ENCODE measurements around the gene TMEM236. TPM values are rescaled to one million over a fixed set of nuclear protein-coding genes. Genes with fewer than 3 reads are reported as not detected.

TMEM236 gene
- total RNA-seq, 8 experiments from 2014 or later = 0.04 to 0.24 (median 0.09) TPM

DNA sequence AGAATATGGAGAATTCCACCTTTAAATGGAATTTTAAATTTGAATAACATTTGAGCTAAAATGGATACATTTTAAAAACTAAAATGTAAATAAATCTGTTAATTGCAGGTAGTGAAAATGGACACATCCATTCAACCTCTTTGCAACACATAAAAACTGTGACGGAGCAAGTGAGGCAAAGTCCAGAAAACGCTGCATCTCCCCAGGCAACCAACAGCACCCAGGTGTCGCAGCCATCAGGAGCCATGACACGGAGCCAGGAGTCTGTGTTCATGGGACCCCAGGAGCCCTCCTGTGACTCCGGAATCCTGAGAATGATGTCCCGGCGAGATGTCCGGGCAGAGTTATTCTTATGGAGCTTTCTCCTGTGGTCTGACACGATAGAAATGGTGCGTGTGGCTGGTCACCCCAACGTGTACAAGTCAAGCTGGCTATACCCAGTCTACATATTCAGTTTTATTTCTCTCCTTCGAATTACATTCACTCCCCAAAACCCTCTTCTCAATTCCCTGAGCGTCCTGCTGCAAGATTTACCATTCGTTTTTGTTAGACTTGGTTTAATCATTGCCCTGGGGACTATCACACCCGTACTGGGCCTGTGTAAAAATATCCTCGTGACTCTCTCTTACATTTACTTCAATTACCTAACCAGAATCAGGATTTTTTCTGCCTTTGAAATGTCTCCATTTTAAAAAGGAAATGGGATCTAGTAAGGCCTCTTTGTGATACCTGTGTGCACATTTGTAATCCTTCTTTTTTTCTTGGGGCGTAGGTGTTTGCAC lies 44.0 kb downstream of the TMEM236 start:
- WGBS, 10 experiments = 55 to 93% (median 76%) methylated on average over 3 to 14 of the region's 17 CpGs
- no peak overlapping the region for H3K4me3 ChIP-seq
- in situ Hi-C loops (cut with MboI; ENCODE audit: low pct_unique_long_range_greater_than_20kb in 2 of 9, low sequenced_read_pairs in 9 of 9, unreplicated experiment in 9 of 9) = no loop called here
- no peak overlapping the region for H3K27ac ChIP-seq
- ATAC-seq (replicated peaks in 6 of 8) = no peak
- no peaks in the 10 kb centered on the region for H3K4me1 ChIP-seq (replicated peaks in 1 of 2)

DNA sequence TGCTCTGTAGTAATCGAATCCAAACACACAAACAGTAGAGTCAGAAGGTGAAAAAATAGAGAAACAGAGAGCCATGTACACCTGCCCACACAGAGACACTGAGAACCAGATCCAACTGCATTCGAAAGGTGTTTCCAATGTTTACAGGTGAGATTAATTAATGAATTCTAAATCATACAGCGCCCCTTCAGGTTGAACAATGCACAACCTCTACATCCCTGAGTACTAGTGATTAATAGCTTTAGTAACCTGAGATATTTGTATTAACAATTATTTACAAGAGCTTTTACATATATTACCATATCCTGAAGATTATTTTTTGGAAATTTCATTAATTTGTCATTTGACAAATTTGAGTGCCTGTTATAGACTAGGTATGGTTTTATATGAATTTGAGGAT lies 49.5 kb downstream of the TMEM236 start:
- H3K27ac ChIP-seq = no peak overlapping the region
- no peaks in the 10 kb centered on the region for H3K4me1 ChIP-seq (replicated peaks in 1 of 2)
- no peak overlapping the region for H3K4me3 ChIP-seq
- ATAC-seq (replicated peaks in 6 of 8) = no peak
- in situ Hi-C loops (cut with MboI; ENCODE audit: low pct_unique_long_range_greater_than_20kb in 2 of 9, low sequenced_read_pairs in 9 of 9, unreplicated experiment in 9 of 9) = no loop called here
- whole genome bisulfite sequencing, 10 experiments = 44 to 100% (median 93%) methylated on average over 1 to 3 of the region's 3 CpGs; no CpG with 5 or more reads in 1 of the 10 experiments

DNA sequence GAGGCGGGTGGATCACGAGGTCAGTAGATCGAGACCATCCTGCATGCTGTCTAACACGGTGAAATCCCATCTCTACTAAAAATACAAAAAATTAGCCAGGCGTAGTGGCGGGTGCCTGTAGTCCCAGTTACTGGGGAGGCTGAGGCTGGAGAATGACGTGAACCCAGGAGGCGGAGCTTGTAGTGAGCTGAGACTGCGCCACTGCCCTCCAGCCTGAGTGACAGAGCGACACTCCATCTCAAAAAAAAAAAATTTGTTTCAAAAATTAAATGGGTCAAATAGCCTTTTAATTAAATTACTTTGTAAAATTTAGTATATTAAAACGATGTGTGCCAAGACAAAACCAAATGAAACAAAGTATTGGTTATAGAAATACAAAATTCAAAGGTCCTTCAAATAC lies 50.3 kb downstream of the TMEM236 start:
- in situ Hi-C loops (cut with MboI; ENCODE audit: low pct_unique_long_range_greater_than_20kb in 2 of 9, low sequenced_read_pairs in 9 of 9, unreplicated experiment in 9 of 9) = no loop called here
- Histone ChIP-seq H3K4me3 (no peak overlapping the region), H3K27ac (no peak overlapping the region), H3K4me1 (replicated peaks in 1 of 2) (no peaks in the 10 kb centered on the region)
- no peak for ATAC-seq (replicated peaks in 6 of 8)
- WGBS, 10 experiments = 63 to 100% (median 96%) methylated on average over 1 to 11 of the region's 11 CpGs; no CpG with 5 or more reads in 1 of the 10 experiments

DNA sequence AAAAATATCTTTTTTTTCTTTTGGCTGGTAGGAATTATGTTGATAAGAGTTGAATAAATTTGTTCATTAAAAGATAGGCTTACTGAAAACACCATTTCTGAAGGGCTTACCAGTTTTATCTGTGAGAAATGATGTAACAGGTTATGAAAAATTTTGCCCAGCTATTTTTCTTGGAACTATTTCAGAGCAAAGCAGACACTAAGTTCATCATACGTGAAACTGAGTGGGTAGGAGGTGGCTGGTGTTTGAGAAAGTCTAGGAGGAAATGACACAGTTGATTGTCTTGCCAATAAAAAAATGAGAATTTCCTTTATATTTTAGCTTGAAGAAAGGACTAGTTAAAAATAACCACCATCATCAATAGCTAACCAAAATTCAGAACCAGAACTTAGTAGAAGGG lies 51.0 kb downstream of the TMEM236 start:
- Histone ChIP-seq H3K4me3 (no peak overlapping the region), H3K27ac (no peak overlapping the region), H3K4me1 (replicated peaks in 1 of 2) (no peaks in the 10 kb centered on the region)
- in situ Hi-C loops (cut with MboI; ENCODE audit: low pct_unique_long_range_greater_than_20kb in 2 of 9, low sequenced_read_pairs in 9 of 9, unreplicated experiment in 9 of 9) = no loop called here
- WGBS, 10 experiments = 0 to 100% (median 47%) methylated on average over 1 of the region's 1 CpG
- no peak for ATAC-seq (replicated peaks in 6 of 8)

DNA sequence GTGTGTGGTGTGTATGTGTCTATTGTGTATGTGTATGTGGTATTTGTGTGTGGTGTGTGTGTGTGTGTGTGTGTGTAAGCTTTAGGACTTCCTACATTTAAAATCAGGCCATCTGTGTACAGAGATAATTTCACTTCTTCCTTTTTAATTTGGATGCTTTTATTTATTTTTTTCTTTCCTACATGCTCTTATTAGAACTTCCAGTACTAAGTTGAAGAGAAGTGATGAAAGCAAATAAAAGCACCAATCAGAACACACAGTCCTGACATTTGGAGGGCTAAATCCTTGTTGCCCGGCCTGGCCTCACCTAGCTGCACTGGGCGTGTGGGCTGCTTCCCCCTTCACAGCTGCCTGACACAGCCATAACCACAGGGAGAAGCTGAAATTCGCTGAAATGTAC lies 53.3 kb downstream of the TMEM236 start:
- ATAC-seq (replicated peaks in 6 of 8) = no peak
- no peaks in the 10 kb centered on the region for H3K4me1 ChIP-seq (replicated peaks in 1 of 2)
- in situ Hi-C loops (cut with MboI; ENCODE audit: low pct_unique_long_range_greater_than_20kb in 2 of 9, low sequenced_read_pairs in 9 of 9, unreplicated experiment in 9 of 9) = no loop called here
- no peak overlapping the region for H3K27ac ChIP-seq
- WGBS, 10 experiments = 48 to 92% (median 83%) methylated on average over 1 to 3 of the region's 3 CpGs; no CpG with 5 or more reads in 2 of the 10 experiments
- no peak overlapping the region for H3K4me3 ChIP-seq

DNA sequence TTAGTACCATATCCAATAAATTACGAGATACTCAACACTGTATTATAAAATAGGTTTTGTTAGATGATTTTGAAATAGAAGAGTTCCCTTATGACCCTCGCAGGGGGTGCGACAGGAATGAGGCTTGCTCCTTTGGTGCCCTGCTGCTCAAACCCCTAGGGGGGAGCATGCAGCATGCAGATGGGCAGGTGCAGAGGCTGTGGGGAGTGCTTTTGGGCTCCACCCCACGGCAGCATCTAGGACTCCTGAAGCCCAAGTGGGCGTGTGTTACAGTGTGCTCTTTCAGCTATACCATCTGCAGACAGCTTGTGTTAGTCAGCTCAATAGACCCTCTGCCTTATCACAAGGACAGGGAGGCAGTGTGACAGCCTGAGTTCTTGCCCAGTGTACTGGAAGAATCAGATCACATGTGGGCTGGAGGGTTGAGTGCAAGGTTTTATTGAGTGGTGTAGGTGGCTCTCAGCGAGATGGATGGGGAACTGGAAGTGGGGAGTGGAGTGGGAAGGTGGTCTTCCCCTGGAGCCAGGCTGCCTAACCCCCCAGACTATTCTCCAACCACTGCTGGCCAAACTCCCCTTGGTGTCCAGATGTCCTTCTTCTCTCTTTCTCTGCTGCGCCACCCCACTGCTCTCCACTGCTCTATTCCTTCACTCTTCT lies 54.0 kb downstream of the TMEM236 start:
- in situ Hi-C loops (cut with MboI; ENCODE audit: low pct_unique_long_range_greater_than_20kb in 2 of 9, low sequenced_read_pairs in 9 of 9, unreplicated experiment in 9 of 9) = no loop called here
- Histone ChIP-seq H3K4me3 (no peak overlapping the region), H3K27ac (no peak overlapping the region), H3K4me1 (replicated peaks in 1 of 2) (no peaks in the 10 kb centered on the region)
- 43 to 87% (median 80%) methylated on average over 2 to 6 of the region's 7 CpGs; no CpG with 5 or more reads in 5 of the 10 experiments for WGBS, 10 experiments
- peak in 6 of 8 experiments; percentile 15 to 94 (median 59) for ATAC-seq (replicated peaks in 6 of 8)

DNA sequence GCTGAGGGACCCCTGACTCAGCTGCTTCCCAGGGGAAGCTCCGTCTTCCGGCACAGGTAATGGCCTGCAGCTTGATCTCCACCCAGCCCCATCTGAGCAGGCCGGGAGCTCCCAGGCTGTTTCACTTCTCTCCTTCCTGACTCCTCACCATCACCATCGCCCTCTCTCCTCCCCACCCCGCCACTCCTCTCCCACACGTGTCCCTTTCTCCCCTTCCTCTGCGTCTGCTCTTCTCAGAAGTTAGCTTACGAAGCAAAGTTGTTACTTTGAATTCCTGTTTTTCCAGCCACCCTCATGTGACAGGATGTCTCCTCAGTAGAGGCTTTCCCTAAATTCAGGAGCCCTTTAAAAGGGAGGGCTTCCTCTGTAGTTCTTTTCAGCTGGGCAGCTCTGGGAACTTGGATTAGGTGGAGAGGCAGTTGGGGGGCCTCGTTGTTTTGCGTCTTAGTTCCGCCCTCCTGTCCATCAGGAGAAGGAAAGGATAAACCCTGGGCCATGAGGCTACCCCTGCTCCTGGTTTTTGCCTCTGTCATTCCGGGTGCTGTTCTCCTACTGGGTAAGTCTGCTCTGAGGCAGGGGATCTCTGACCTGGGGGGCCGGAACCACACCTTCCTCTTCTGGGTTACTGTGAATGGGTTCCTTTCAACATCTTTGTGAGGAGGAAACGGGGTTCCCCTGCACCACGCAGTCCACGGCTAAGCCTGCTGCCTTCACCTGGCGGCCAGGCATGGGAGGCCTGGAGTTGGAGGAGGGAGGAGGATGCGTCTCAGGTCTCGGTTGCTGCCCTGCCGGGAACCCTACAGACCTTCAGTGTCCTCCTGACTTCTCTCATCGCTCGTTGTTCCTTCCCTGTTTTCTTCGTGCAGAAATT lies 57.2 kb downstream of the TMEM236 start, which contains the start of gene MRC1:
Gene MRC1, plus strand, starts transcription at position 378 of the 871 bp plus-strand sequence. Its CDS starts 118 bp downstream, at position 496.
- H3K4me1 ChIP-seq (replicated peaks in 1 of 2) = no peaks in the 10 kb centered on the region
- in situ Hi-C loops (cut with MboI; ENCODE audit: low pct_unique_long_range_greater_than_20kb in 2 of 9, low sequenced_read_pairs in 9 of 9, unreplicated experiment in 9 of 9) = no loop called here
- H3K27ac ChIP-seq = no peak within 1 kb of the TSS
- H3K4me3 ChIP-seq = no peak within 1 kb of the TSS
- no peak for ATAC-seq (replicated peaks in 6 of 8)
- WGBS, 10 experiments = 67 to 100% (median 87%) methylated on average over 1 to 12 of the region's 23 CpGs; no CpG with 5 or more reads in 2 of the 10 experiments

DNA sequence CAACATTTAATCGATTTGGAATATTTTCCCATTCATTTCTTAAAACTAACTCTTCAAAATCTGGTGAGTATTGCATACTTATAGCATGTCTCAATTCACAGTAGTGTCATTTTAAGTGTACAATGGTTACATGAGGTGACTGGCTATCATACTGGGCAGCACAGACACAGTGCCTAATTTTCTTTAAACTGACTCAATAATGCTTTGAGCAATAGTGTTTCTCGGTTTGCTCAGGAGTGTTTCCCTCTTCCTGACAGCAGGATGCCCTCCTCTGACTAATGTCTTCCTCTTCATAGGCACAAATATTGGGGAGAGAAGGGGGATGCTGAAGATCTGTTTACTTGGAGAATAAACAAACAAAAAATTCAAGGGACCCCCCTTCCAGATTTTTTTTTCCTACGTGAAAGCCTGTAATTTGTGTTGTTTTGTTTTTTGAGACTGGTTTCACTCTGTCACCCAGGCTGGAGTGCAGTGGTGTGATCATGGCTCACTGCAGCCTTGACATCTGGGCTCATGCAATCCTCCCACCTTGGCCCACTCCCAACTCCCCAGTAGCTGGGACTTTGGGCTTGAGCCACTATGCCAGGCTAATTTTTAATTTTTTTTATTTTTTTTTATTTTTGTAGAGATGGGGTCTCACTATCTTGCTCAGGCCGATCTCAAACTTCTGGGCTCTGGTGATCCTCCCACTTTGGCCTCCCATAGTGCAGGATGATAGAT lies 59.3 kb downstream of the TMEM236 start:
- WGBS, 10 experiments = 37 to 92% (median 80%) methylated on average over 2 to 4 of the region's 4 CpGs; no CpG with 5 or more reads in 1 of the 10 experiments
- no peaks in the 10 kb centered on the region for H3K4me1 ChIP-seq (replicated peaks in 1 of 2)
- H3K4me3 ChIP-seq = no peak overlapping the region
- no peak overlapping the region for H3K27ac ChIP-seq
- in situ Hi-C loops (cut with MboI; ENCODE audit: low pct_unique_long_range_greater_than_20kb in 2 of 9, low sequenced_read_pairs in 9 of 9, unreplicated experiment in 9 of 9) = no loop called here
- ATAC-seq (replicated peaks in 6 of 8) = no peak

DNA sequence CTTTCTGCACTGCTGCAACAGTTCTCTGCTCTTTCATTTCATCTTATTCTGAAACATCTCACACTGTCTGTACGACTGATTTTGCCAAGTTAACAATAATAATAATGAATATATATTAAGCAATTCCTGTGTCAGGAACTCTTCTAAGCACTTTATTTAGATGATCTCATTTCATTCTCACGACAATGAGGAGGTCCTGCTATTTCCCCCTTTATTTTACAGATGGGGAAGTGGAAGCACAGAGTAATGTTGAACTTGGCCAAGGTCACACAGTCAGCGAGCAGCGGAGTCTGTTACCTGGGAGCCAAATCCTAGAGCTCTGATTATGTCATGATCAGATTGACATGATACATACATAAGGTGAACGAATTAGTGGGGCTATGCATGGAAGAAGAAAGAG lies 63.0 kb downstream of the TMEM236 start:
- ATAC-seq (replicated peaks in 6 of 8) = no peak

DNA sequence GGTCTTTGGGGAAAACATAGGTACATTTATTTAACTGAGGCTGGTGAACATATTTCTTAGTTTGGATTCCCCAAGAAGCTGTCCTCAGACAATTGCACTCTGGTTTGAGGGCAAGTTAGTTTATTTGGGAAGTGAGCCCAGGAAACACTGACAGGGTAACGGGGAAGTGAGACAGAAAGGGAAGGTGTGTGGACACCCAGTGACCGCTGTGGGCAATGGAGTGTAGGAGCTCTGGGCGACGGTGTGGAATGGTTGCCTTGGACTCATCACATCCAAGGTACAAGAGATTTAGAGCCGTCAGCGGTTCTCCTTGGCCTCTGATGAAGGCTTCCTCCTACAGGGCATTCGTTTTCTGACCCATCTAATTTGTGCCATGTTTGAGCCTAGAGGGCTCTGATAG lies 64.2 kb downstream of the TMEM236 start:
- 0 to 100% (median 60%) methylated on average over 1 to 2 of the region's 7 CpGs; no CpG with 5 or more reads in 5 of the 10 experiments for WGBS, 10 experiments
- H3K4me1 ChIP-seq (replicated peaks in 1 of 2) = no peaks in the 10 kb centered on the region
- in situ Hi-C loops (cut with MboI; ENCODE audit: low pct_unique_long_range_greater_than_20kb in 2 of 9, low sequenced_read_pairs in 9 of 9, unreplicated experiment in 9 of 9) = no loop called here

More for the DNA sequence above, 63.0 kb downstream of the TMEM236 start:
- no peaks in the 10 kb centered on the region for H3K4me1 ChIP-seq (replicated peaks in 1 of 2)
- in situ Hi-C loops (cut with MboI; ENCODE audit: low pct_unique_long_range_greater_than_20kb in 2 of 9, low sequenced_read_pairs in 9 of 9, unreplicated experiment in 9 of 9) = no loop called here
- WGBS, 10 experiments = 17 to 100% (median 72%) methylated on average over 1 to 4 of the region's 5 CpGs; no CpG with 5 or more reads in 1 of the 10 experiments
- no peak overlapping the region for H3K4me3 ChIP-seq
- no peak overlapping the region for H3K27ac ChIP-seq

DNA sequence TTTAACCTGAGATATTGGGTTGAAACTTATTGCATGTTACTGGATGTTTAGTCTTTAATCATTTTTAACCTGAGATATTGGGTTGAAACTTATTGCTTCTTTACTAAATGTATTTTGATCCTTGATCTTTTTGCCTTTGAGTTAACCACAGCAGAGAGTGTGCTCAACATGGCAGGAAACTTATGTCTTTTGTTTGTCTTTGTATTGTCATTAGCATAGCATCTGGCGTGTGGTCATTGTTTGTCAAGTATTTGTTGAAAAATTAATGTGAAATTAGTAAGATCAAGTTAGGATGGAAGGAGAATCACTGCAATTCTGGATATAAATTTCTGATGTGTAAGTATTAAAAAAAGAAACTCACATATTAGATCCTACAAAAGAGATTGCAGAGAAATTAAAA lies 65.3 kb downstream of the TMEM236 start:
- Histone ChIP-seq H3K4me1 (replicated peaks in 1 of 2) (no peaks in the 10 kb centered on the region), H3K4me3 (no peak overlapping the region), H3K27ac (no peak overlapping the region)
- no peak for ATAC-seq (replicated peaks in 6 of 8)
- in situ Hi-C loops (cut with MboI; ENCODE audit: low pct_unique_long_range_greater_than_20kb in 2 of 9, low sequenced_read_pairs in 9 of 9, unreplicated experiment in 9 of 9) = no loop called here
- WGBS, 10 experiments = 50 to 100% (median 79%) methylated on average over 1 of the region's 1 CpG

More for the DNA sequence above, 64.2 kb downstream of the TMEM236 start:
- no peak overlapping the region for H3K4me3 ChIP-seq
- H3K27ac ChIP-seq = no peak overlapping the region
- no peak for ATAC-seq (replicated peaks in 6 of 8)

DNA sequence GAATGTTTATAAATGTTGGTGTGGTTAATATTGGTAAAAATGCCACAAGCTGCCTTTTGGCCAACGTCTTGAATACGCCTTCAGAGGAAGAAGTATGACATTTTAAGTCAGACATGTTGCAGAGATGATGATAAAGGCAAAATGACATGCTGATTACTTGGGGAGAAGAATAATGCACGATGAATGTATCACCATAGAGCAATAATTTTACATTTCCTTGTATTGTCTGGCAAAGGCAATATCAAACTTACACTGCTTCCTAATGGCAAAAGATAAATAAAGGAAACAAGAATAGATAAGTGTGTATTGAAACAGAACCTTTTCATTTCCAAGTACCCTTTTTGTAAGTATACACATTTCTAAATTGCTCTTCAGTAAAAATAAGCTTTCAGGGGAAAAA lies 65.8 kb downstream of the TMEM236 start:
- no peaks in the 10 kb centered on the region for H3K4me1 ChIP-seq (replicated peaks in 1 of 2)
- ATAC-seq (replicated peaks in 6 of 8) = no peak
- 17 to 96% (median 81%) methylated on average over 3 of the region's 3 CpGs; no CpG with 5 or more reads in 1 of the 10 experiments for WGBS, 10 experiments
- no peak overlapping the region for H3K27ac ChIP-seq
- in situ Hi-C loops (cut with MboI; ENCODE audit: low pct_unique_long_range_greater_than_20kb in 2 of 9, low sequenced_read_pairs in 9 of 9, unreplicated experiment in 9 of 9) = no loop called here
- no peak overlapping the region for H3K4me3 ChIP-seq

Measured in motor neuron (in vitro differentiated cells).